ENCODE measurements around the gene DROSHA. TPM values are rescaled to one million over a fixed set of nuclear protein-coding genes. Genes with fewer than 3 reads are reported as not detected.

Gene DROSHA
- 86.7 to 102 TPM (median 93.1 TPM) in 3 replicates for total RNA-seq

GRCh38 chr5:31531888-31532547 lies at the start of gene DROSHA, which contains the start of gene C5orf22:
DROSHA (minus strand) TSS chr5:31532093; CDS start chr5:31529059, 3,034 bp downstream.
C5orf22 (plus strand) TSS chr5:31532301; CDS start chr5:31532393, 92 bp downstream.
- Mint-ChIP-seq H3K27me3 (ENCODE audit: low read depth) (no peaks in the 10 kb centered on the region), H3K36me3 (peaks cover 21% of the 10 kb centered on the region), H3K9me3 (no peaks in the 10 kb centered on the region), H3K4me1 (peaks cover 23% of the 10 kb centered on the region), H3K4me3 (peak within 1 kb of the TSS; percentile 100), H3K27ac (peak within 1 kb of the TSS; percentile 98)
- TF ChIP-seq, protein P1, sequence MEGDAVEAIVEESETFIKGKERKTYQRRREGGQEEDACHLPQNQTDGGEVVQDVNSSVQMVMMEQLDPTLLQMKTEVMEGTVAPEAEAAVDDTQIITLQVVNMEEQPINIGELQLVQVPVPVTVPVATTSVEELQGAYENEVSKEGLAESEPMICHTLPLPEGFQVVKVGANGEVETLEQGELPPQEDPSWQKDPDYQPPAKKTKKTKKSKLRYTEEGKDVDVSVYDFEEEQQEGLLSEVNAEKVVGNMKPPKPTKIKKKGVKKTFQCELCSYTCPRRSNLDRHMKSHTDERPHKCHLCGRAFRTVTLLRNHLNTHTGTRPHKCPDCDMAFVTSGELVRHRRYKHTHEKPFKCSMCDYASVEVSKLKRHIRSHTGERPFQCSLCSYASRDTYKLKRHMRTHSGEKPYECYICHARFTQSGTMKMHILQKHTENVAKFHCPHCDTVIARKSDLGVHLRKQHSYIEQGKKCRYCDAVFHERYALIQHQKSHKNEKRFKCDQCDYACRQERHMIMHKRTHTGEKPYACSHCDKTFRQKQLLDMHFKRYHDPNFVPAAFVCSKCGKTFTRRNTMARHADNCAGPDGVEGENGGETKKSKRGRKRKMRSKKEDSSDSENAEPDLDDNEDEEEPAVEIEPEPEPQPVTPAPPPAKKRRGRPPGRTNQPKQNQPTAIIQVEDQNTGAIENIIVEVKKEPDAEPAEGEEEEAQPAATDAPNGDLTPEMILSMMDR (IDR thresholded peaks at IDR 0.05; ENCODE audit: unreplicated experiment): no peak
- DNase-seq (ENCODE audit: low spot score in 2 of 2, unreplicated experiment in 2 of 2): peak; percentile 87 to 95

DNA sequence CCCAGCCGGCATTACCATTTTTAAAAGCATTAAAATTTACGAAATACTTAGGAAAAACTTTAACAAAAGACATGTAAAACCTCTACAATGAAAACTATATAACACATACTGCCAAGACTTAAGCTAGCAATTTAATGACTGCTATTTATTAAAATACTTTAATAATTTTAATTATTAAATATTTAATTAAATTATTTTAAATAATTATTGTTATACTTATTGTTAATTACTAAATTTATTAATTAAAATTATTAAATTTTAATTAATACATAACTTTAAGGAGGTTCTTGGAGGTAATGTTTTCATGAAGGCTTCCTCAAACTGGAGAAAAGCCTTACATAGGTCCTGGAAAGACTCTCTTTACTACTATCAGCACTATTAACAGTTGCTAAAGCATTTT lies 47.7 kb upstream of the DROSHA start:
- H3K9me3 Mint-ChIP-seq: peaks cover 9% of the 10 kb centered on the region
- peaks cover 4% of the 10 kb centered on the region for H3K27me3 Mint-ChIP-seq (ENCODE audit: low read depth)
- H3K27ac Mint-ChIP-seq: no peak overlapping the region
- H3K4me3 Mint-ChIP-seq: no peak overlapping the region
- no peak for DNase-seq (ENCODE audit: low spot score in 2 of 2, unreplicated experiment in 2 of 2)
- H3K4me1 Mint-ChIP-seq: no peaks in the 10 kb centered on the region
- H3K36me3 Mint-ChIP-seq: peaks cover 1% of the 10 kb centered on the region
- TF ChIP-seq, protein P1 (IDR thresholded peaks at IDR 0.05; ENCODE audit: unreplicated experiment): no peak

DNA sequence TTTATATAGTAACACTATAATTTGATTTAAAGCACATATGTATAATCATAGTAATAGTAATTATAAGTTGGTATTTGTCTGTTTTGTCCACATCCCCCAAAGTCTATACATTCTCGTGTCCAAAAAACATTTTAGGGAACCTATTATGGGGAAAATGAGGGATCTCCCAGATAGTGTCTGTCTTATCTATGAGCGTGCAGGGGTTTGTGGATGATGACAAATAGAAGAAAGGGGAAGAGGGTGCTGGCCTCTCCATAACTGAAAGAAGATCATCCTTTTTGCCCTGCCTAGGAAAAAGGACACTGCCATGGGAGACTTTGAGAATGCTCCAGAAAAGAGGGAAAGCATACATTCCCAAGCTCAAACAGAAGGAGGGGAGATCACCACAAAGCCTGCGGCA lies 45.5 kb upstream of the DROSHA start:
- Mint-ChIP-seq H3K36me3 (peaks cover under 1% of the 10 kb centered on the region), H3K27me3 (ENCODE audit: low read depth) (peaks cover 4% of the 10 kb centered on the region), H3K4me3 (no peak overlapping the region), H3K27ac (no peak overlapping the region), H3K9me3 (peaks cover 2% of the 10 kb centered on the region), H3K4me1 (no peaks in the 10 kb centered on the region)
- no peak for DNase-seq (ENCODE audit: low spot score in 2 of 2, unreplicated experiment in 2 of 2)
- TF ChIP-seq, protein P1 (IDR thresholded peaks at IDR 0.05; ENCODE audit: unreplicated experiment): no peak

DNA sequence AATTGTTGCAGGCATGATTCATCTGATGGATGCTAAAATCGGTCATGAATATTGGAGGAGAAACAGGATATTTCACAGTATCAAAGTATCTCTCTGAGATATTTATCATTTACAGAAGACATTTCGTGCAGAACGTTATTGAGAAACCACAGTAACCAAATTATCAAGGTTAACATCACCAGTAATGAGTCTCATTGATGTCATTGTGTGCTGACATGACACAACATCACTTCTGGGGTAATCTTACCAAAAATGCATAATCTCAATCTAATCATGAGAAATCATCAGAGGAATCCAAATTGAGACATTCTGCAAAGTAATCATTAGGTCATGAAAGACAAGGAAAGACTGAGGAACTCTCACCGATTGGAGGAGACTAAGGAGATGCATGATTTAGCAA lies 42.9 kb upstream of the DROSHA start:
- H3K27ac Mint-ChIP-seq: no peak overlapping the region
- DNase-seq (ENCODE audit: low spot score in 2 of 2, unreplicated experiment in 2 of 2): no peak
- TF ChIP-seq, protein P1 (IDR thresholded peaks at IDR 0.05; ENCODE audit: unreplicated experiment): no peak
- H3K4me3 Mint-ChIP-seq: no peak overlapping the region
- H3K36me3 Mint-ChIP-seq: no peaks in the 10 kb centered on the region
- peaks cover 4% of the 10 kb centered on the region for H3K27me3 Mint-ChIP-seq (ENCODE audit: low read depth)
- H3K9me3 Mint-ChIP-seq: no peaks in the 10 kb centered on the region
- no peaks in the 10 kb centered on the region for H3K4me1 Mint-ChIP-seq

DNA sequence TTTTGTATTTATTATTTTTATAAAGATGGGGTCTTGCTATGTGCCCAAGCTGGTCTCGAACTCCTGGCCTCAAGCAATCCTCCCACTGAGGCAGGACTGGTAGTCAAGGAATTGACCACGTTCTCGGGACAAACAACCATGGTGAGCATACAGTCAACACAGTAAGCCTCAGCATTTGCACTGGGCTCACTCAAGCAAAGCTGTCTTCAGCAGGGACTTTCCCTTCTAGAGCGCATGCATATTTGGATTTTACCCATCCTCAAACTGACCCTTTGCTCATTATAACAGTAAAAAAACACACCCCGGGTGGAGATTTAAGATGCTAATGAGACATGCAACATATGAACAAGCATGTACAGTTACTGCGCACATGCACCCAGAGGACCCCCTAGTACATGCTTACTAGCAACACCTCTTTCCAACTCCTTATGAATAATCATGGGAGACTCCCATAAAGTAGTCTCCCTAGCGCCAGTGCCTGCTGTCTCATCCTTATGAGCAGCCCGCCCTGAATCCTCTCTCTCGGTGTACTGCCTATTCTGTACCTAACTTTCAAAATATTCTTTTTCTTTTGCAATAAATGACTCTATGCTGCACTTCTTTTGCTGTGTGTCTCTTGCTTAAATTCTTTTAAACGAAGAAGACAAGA lies 41.7 kb upstream of the DROSHA start:
- TF ChIP-seq, protein P1 (IDR thresholded peaks at IDR 0.05; ENCODE audit: unreplicated experiment): no peak
- no peaks in the 10 kb centered on the region for H3K9me3 Mint-ChIP-seq
- peaks cover 4% of the 10 kb centered on the region for H3K27me3 Mint-ChIP-seq (ENCODE audit: low read depth)
- DNase-seq (ENCODE audit: low spot score in 2 of 2, unreplicated experiment in 2 of 2): no peak
- no peaks in the 10 kb centered on the region for H3K36me3 Mint-ChIP-seq
- no peak overlapping the region for H3K27ac Mint-ChIP-seq
- H3K4me3 Mint-ChIP-seq: no peak overlapping the region
- no peaks in the 10 kb centered on the region for H3K4me1 Mint-ChIP-seq
